Ovary (tissue), 9 donors: ENCODE measurements around the gene ADRB1. TPM values are rescaled to one million over a fixed set of nuclear protein-coding genes. Genes with fewer than 3 reads are reported as not detected.

ENCODE experiments used
- DNase-seq, 5 donors: peaks; one replicate each; pipeline ENCODE4 v3.0.0-alpha.2; 2019 to 2020
- H3K27ac ChIP-seq, 2 donors: fragments of 200-600 bp; one replicate each; pipeline versions ENCODE4 v1.5.1 to v1.8.0; 2019 to 2022
- H3K27me3 ChIP-seq: fragments of 200-600 bp; one replicate; pipeline ENCODE4 v1.8.0; 2022
- H3K36me3 ChIP-seq: fragments of 200-600 bp; sonication (generic); one replicate; pipeline ENCODE4 v1.5.1; 2019
- H3K4me1 ChIP-seq: one replicate; pipeline ENCODE4 v1.8.1; 2013; ENCODE audit warnings: mild to moderate bottlenecking, moderate library complexity; ENCODE audit not compliant: insufficient read depth
- H3K4me3 ChIP-seq: fragments of 200-600 bp; sonication (generic); one replicate; pipeline ENCODE4 v1.5.1; 2017
- H3K9me3 ChIP-seq, 2 donors: fragments of 200-600 bp in 1 of 2; sonication (generic) in 1 of 2; one replicate each; pipeline versions ENCODE4 v1.5.1 to v1.8.1; 2013 to 2019; ENCODE audit warnings: mild to moderate bottlenecking in 1 of 2, moderate library complexity in 1 of 2
- CTCF ChIP-seq, 3 donors: fragments of 450-650 bp in 2 of 3; fragments of 200-600 bp in 1 of 3; IDR thresholded peaks; one replicate each; pipeline versions ENCODE4 v1.5.1 to v1.8.0; 2016 to 2022; ENCODE audit warnings: antibody characterized with exemption in 3 of 3, mild to moderate bottlenecking in 1 of 3
- EP300 ChIP-seq: sonication (generic); formaldehyde crosslinking; IDR thresholded peaks from one replicate; pipeline ENCODE4 v1.6.1; 2017; ENCODE audit warnings: antibody characterized with exemption
- POLR2A ChIP-seq: fragments of 450-650 bp; IDR thresholded peaks from one replicate; pipeline ENCODE4 v1.6.1; 2017; ENCODE audit warnings: antibody characterized with exemption, mild to moderate bottlenecking, moderate library complexity
- WGBS, 3 donors: extraction: QIAGEN DNeasy Blood & Tissue Kit in 1 of 3; methylation state at CpG; one replicate each; pipeline versions ENCODE4 v1.1.5 to v1.1.7; 2013 to 2017; 5-methylcytosine and 5-hydroxymethylcytosine counted together
- intact Hi-C, 4 donors: fragments of 100-400 bp; cut with DNase I; formaldehyde crosslinking; loops; one replicate each; pipeline versions ENCODE4 v1.11.0 to v1.15.1; 2022 to 2023
- polyA plus RNA-seq, 2 donors: library from polyadenylated mRNA; stranded (reverse); fragments of 200-250 nt in 1 of 2; fragments of 350-450 nt in 1 of 2; fragmentation: Illumina TruSeq in 1 of 2; extraction: RNeasy Lipid Tissue Mini Kit (QIAGEN cat#74804) in 1 of 2; gene quantifications; one replicate each; pipeline ENCODE4 v1.2.3, GENCODE V29; 2013 to 2014
- total RNA-seq, 7 donors: library from RNA; depleted of rRNA in 2 of 7; stranded (reverse); fragments of >200 nt in 2 of 7; fragmentation: NEBNext Ultra II Directional in 3 of 7; extraction: Animal tissue kit (Norgen Biotek cat#: 25700) in 3 of 7; gene quantifications; one replicate each; pipeline versions ENCODE4 v1.1.0 to v1.2.4, GENCODE V29; 2016 to 2023
- donor health status: DM: no; HTN: no; CAD: no; lungs with moderate emphysema.
- donor health status: DM: no; HTN: no; CAD: no.
- donor health status: Bipolar disorder and iron deficiency.
- donor health status: DM: yes; HTN: yes; CAD: no.
- donor health status: DM: no; HTN: no; CAD: no.
- donor health status: DM: yes; HTN: yes; CAD: no.

Gene ADRB1
- total and polyA plus RNA-seq, 9 donors: 0.13 to 1.1 (median 0.23) TPM; not detected in 3

DNA sequence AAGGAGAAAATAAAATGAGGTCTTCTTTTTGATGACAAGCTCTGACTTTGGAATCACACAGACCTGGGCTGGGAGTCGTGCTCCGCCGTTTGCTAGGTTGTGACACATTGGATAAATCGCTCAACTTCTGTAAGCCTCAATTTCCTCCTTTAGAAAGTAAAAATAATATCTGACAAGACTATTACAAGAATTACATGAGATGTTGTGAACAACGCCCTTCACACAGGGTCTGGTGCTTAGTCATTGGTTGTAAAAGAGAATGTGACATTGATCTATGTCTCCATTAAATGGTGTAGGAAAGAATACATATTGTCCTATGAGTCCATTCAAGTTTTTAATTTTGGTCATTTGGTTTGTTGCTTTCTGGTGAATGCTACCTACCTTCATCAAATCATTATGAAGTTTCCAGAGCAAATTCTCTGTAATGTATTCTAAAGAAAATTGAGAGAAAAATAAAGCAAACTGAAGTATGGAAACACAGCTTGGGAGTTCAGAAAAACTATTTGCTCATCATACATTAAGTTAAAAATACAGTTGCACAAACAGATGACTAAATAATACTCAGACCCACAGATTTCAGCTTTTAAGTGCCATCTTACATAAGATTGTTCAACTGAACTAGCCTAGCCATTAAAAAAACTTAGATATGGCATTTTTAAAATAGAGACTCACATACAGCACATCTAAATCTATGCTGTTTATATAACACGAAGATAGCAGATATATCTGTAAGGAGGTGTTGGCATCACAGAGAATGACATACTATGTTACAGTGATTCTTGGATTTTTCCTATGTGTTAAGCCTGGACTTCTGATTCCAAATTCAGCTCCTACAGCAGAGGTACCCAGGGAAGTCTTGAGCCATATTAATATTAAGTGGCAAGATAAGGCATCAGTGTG lies 12.3 kb upstream of the ADRB1 start:
- TF ChIP-seq CTCF (IDR thresholded peaks at IDR 0.05) (no peak), POLR2A (no peak), EP300 (no peak)
- intact Hi-C loops: no loop called here
- no peak for DNase-seq
- Histone ChIP-seq H3K27me3 (no peaks in the 10 kb centered on the region), H3K4me3 (no peak overlapping the region), H3K4me1 (no peaks in the 10 kb centered on the region), H3K27ac (no peak overlapping the region), H3K9me3 (no peaks in the 10 kb centered on the region), H3K36me3 (no peaks in the 10 kb centered on the region)
- WGBS, 3 donors: 79 to 86% (median 83%) methylated on average over 6 of the region's 6 CpGs

DNA sequence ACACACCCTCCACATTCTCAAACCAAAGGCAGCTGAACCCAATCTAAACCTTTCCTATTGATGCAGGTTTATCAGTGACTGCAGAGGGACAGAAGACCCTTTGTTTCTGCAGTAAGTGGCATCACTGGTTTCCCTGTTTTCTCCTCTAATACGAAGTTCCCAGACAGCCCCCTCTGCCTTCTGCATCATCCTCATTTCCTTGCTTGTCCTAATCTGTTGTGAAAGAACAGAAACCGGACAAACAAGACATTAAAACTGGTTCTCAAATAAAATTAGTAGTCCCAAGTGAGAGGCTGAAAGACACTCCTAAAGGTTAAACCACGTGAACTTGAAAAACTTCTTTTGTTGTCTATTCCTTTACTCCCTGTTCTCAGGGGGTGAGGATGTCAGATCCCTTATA lies 10.1 kb upstream of the ADRB1 start:
- H3K27ac ChIP-seq: no peak overlapping the region
- 70 to 77% (median 72%) methylated on average over 3 of the region's 3 CpGs for WGBS, 3 donors

DNA sequence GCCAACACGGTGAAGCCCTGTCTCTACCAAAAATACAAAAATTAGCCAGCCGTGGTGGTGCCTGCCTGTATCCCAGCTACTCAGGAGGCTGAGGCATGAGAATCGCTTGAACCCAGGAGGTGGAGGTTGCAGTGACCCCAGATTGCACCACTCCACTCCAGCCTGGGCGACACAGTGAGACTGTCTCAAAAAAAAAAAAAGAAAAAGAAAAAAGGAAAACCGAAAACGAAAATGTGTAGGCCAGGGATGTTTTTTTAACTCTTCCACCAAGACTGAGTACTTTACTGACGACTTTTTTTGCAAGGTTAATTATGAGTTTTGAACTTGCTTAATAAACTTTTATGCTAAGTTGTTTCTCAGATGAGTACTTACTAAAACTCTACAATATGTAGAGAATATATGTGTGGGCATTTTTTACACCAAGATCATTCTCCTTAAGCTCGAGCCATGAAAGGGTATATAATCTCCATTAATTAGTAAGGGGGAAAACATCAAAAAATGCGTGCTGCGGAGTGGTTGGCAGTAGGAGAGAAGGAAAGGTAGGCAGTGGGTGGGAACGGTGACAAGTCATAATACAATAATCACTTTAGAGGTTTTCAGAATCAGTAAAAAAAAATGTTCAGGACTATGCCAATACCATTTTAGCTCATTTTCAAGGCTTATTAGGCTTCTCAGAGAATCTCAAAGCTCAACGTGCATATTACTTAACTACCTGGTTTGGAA lies 8.6 kb upstream of the ADRB1 start:
- no peaks in the 10 kb centered on the region for H3K36me3 ChIP-seq
- no peak for DNase-seq
- no peaks in the 10 kb centered on the region for H3K9me3 ChIP-seq
- H3K4me3 ChIP-seq: no peak overlapping the region
- no peaks in the 10 kb centered on the region for H3K4me1 ChIP-seq
- intact Hi-C loops: no loop called here
- WGBS, 3 donors: 81 to 83% (median 81%) methylated on average over 12 of the region's 12 CpGs
- no peak overlapping the region for H3K27ac ChIP-seq
- no peaks in the 10 kb centered on the region for H3K27me3 ChIP-seq
- no peak for TF ChIP-seq POLR2A
- no peak for TF ChIP-seq CTCF (IDR thresholded peaks at IDR 0.05)
- TF ChIP-seq EP300: no peak

More for the DNA sequence above, 10.1 kb upstream of the ADRB1 start:
- no peak for TF ChIP-seq EP300
- TF ChIP-seq POLR2A: no peak
- TF ChIP-seq CTCF (IDR thresholded peaks at IDR 0.05): no peak
- no peaks in the 10 kb centered on the region for H3K36me3 ChIP-seq
- DNase-seq: no peak
- no peaks in the 10 kb centered on the region for H3K9me3 ChIP-seq
- H3K4me3 ChIP-seq: no peak overlapping the region
- H3K27me3 ChIP-seq: no peaks in the 10 kb centered on the region
- intact Hi-C loops: no loop called here
- no peaks in the 10 kb centered on the region for H3K4me1 ChIP-seq

DNA sequence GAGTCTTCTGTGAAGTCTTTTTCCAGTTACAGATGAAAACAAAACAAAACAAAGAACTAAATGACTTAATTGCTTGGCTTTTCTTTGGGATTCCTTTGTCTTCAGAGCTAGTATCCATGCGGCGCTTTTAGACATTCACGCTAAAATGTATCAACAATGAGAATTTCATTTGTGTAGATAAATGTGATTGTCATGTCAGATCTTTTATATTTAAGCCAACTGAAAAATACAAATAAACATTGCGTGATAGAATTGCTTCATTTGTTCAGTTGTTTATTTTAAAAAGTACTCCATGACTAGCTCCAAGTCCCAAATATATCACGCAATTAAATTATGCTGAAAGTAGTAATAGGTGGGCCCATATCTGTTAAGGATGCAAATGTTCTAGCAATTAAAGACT lies 7.9 kb upstream of the ADRB1 start:
- Histone ChIP-seq H3K9me3 (no peaks in the 10 kb centered on the region), H3K36me3 (no peaks in the 10 kb centered on the region), H3K27ac (no peak overlapping the region), H3K27me3 (no peaks in the 10 kb centered on the region), H3K4me1 (no peaks in the 10 kb centered on the region), H3K4me3 (no peak overlapping the region)
- 84 to 96% (median 92%) methylated on average over 5 of the region's 5 CpGs for WGBS, 3 donors
- intact Hi-C loops: no loop called here
- TF ChIP-seq EP300 (no peak), POLR2A (no peak), CTCF (IDR thresholded peaks at IDR 0.05) (no peak)
- no peak for DNase-seq
